NCI-H1694 treated with DMSO at 0.1 percent for 48 hours (cell line): ENCODE data around the gene ALDH7A1.

ENCODE experiments used
- DNase-seq: peaks from one replicate; lab custom pipeline; 2025; lab: John Stamatoyannopoulos, UW

Gene ALDH7A1

GRCh38 chr5:126508251-126508961 lies 86.6 kb downstream of the ALDH7A1 start:
- DNase-seq = no peak

GRCh38 chr5:126506079-126506478 lies 88.9 kb downstream of the ALDH7A1 start:
- no peak for DNase-seq

GRCh38 chr5:126503602-126504104 lies 91.4 kb downstream of the ALDH7A1 start:
- no peak for DNase-seq

- no peak for DNase-seq
These were observed 93.6 kb downstream of the ALDH7A1 start for GRCh38 chr5:126501448-126501847.

- no peak for DNase-seq
These were observed 95.1 kb downstream of the ALDH7A1 start for GRCh38 chr5:126499853-126500342.

GRCh38 chr5:126499278-126499677 lies 95.7 kb downstream of the ALDH7A1 start:
- DNase-seq = no peak

GRCh38 chr5:126497506-126497905 lies 97.5 kb downstream of the ALDH7A1 start:
- no peak for DNase-seq

- DNase-seq = no peak
These were observed 100.6 kb downstream of the ALDH7A1 start for GRCh38 chr5:126494393-126494792.

- no peak for DNase-seq
These were observed 102.1 kb downstream of the ALDH7A1 start for GRCh38 chr5:126492939-126493338.

GRCh38 chr5:126490167-126490940 lies 104.7 kb downstream of the ALDH7A1 start:
- DNase-seq = no peak

- DNase-seq = no peak
These were observed 106.5 kb downstream of the ALDH7A1 start for GRCh38 chr5:126488443-126489065.

- no peak for DNase-seq
These were observed 107.4 kb downstream of the ALDH7A1 start for GRCh38 chr5:126487596-126487995.

- no peak for DNase-seq
These were observed 108.7 kb downstream of the ALDH7A1 start for GRCh38 chr5:126486332-126486731.

GRCh38 chr5:126484253-126484652 lies 110.8 kb downstream of the ALDH7A1 start:
- DNase-seq = no peak

GRCh38 chr5:126483156-126483555 lies 111.9 kb downstream of the ALDH7A1 start:
- no peak for DNase-seq

GRCh38 chr5:126482591-126482990 lies 112.4 kb downstream of the ALDH7A1 start:
- DNase-seq = no peak

- no peak for DNase-seq
These were observed 113.8 kb downstream of the ALDH7A1 start for GRCh38 chr5:126481243-126481642.
